HCT116 (cell line): ENCODE results near the gene ETV7.

Experiments used
- CEBPB ChIP-seq: IDR thresholded peaks from 2 replicates; pipeline ENCODE4 v1.6.1; 2012; ENCODE audit warnings: low read depth
- CTCF ChIP-seq, 3 experiments: fragments of 200-600 bp in 1 of 3; sonication (generic) in 1 of 3; IDR thresholded peaks in 2 of 3; conservative IDR thresholded peaks in 1 of 3; 2 replicates each; pipeline ENCODE4 v1.5.1; 2012 to 2017; ENCODE audit warnings: low read depth in 2 of 3, low read length in 2 of 3, antibody characterized with exemption in 1 of 3, borderline replicate concordance in 1 of 3, control low read depth in 1 of 3, mild to moderate bottlenecking in 1 of 3, mixed read lengths in 1 of 3, mixed run types in 1 of 3, moderate library complexity in 1 of 3; ENCODE audit not compliant: insufficient read depth in 1 of 3
- ELF1 ChIP-seq: IDR thresholded peaks from 2 replicates; pipeline ENCODE4 v1.6.1; 2012; ENCODE audit warnings: low read depth, borderline replicate concordance
- EZH2 ChIP-seq: fragments of 200-600 bp; sonication (generic); IDR thresholded peaks from 2 replicates; pipeline ENCODE4 v1.6.1; 2017; ENCODE audit warnings: antibody characterized with exemption, mixed run types
- EZH2phosphoT487 ChIP-seq: fragments of 200-600 bp; IDR thresholded peaks from 2 replicates; pipeline ENCODE4 v1.6.1; 2018; ENCODE audit warnings: antibody characterized with exemption, borderline replicate concordance
- POLR2A ChIP-seq: IDR thresholded peaks from 2 replicates; pipeline ENCODE4 v1.7.0; 2011; ENCODE audit warnings: borderline replicate concordance; ENCODE audit not compliant: insufficient read depth, insufficient read length; ENCODE audit errors: extremely low read depth
- SIN3A ChIP-seq: IDR thresholded peaks from 2 replicates; pipeline ENCODE4 v1.6.1; 2012; ENCODE audit warnings: low read depth
- YY1 ChIP-seq: IDR thresholded peaks from 2 replicates; pipeline ENCODE4 v1.6.1; 2011; ENCODE audit warnings: low read length, low read depth, moderate library complexity, mild to moderate bottlenecking; ENCODE audit not compliant: insufficient replicate concordance; ENCODE audit errors: extremely low read depth

- TF ChIP-seq CTCF (IDR thresholded peaks at IDR 0.05 in 2 of 3, conservative IDR thresholded peaks at IDR 0.05 in 1 of 3; ENCODE audit: borderline replicate concordance in 1 of 3, insufficient read depth in 1 of 3, low read depth in 2 of 3, low read length in 2 of 3) (no peak), ELF1 (no peak), YY1 (no peak), POLR2A (no peak), CEBPB (no peak), SIN3A (no peak), EZH2 (no peak), EZH2phosphoT487 (no peak)
Measured at GRCh38 chr6:36323062-36323461, 64.4 kb downstream of the ETV7 start.
